ENCODE measurements around the gene MAGEC3. TPM values are rescaled to one million over a fixed set of nuclear protein-coding genes. Genes with fewer than 3 reads are reported as not detected.

The MAGEC3 gene
- total RNA-seq, 2 experiments from 2014 or later: not detected

- TF ChIP-seq CTCF (IDR thresholded peaks at IDR 0.05): no peak
- Mint-ChIP-seq H3K27me3 (no peaks in the 10 kb centered on the region), H3K36me3 (ENCODE audit: low read depth) (no peaks in the 10 kb centered on the region), H3K9me3 (peaks cover 5% of the 10 kb centered on the region), H3K4me3 (no peak overlapping the region), H3K4me1 (ENCODE audit: low read depth) (no peaks in the 10 kb centered on the region), H3K27ac (no peak overlapping the region)
- no peak for DNase-seq
- CTCF ChIA-PET: no interaction called here
- POLR2A ChIA-PET: no interaction called here
- ATAC-seq: no peak
- intact Hi-C loops (cut with micrococcal nuclease): no loop called here
These were observed 86.2 kb downstream of the MAGEC3 start for GRCh38 chrX:141924293-141924692.

- no peak for ATAC-seq
- H3K4me3 Mint-ChIP-seq: no peak overlapping the region
- no peaks in the 10 kb centered on the region for H3K4me1 Mint-ChIP-seq (ENCODE audit: low read depth)
- POLR2A ChIA-PET: no interaction called here
- no peak overlapping the region for H3K27ac Mint-ChIP-seq
- TF ChIP-seq CTCF (IDR thresholded peaks at IDR 0.05): no peak
- no peaks in the 10 kb centered on the region for H3K27me3 Mint-ChIP-seq
- intact Hi-C loops (cut with micrococcal nuclease): no loop called here
- H3K9me3 Mint-ChIP-seq: peaks cover 4% of the 10 kb centered on the region
- no peaks in the 10 kb centered on the region for H3K36me3 Mint-ChIP-seq (ENCODE audit: low read depth)
- no peak for DNase-seq
- CTCF ChIA-PET: no interaction called here
These were observed 90.3 kb downstream of the MAGEC3 start for GRCh38 chrX:141928432-141928831.

- ChIA-PET CTCF (no interaction called here), POLR2A (no interaction called here)
- Mint-ChIP-seq H3K27ac (no peak overlapping the region), H3K36me3 (ENCODE audit: low read depth) (no peaks in the 10 kb centered on the region), H3K9me3 (peaks cover 1% of the 10 kb centered on the region), H3K4me1 (ENCODE audit: low read depth) (no peaks in the 10 kb centered on the region), H3K27me3 (no peaks in the 10 kb centered on the region), H3K4me3 (no peak overlapping the region)
- TF ChIP-seq CTCF (IDR thresholded peaks at IDR 0.05): no peak
- intact Hi-C loops (cut with micrococcal nuclease): no loop called here
- ATAC-seq (no peak), DNase-seq (no peak)
These were observed 96.0 kb downstream of the MAGEC3 start for GRCh38 chrX:141934059-141934641.

- CTCF ChIA-PET: no interaction called here
- intact Hi-C loops (cut with micrococcal nuclease): no loop called here
- ATAC-seq: no peak
- POLR2A ChIA-PET: no interaction called here
- no peak for TF ChIP-seq CTCF (IDR thresholded peaks at IDR 0.05)
- Mint-ChIP-seq H3K9me3 (peaks cover 2% of the 10 kb centered on the region), H3K27ac (no peak overlapping the region), H3K4me3 (no peak overlapping the region), H3K36me3 (ENCODE audit: low read depth) (no peaks in the 10 kb centered on the region), H3K4me1 (ENCODE audit: low read depth) (no peaks in the 10 kb centered on the region), H3K27me3 (no peaks in the 10 kb centered on the region)
- DNase-seq: no peak
These were observed 97.5 kb downstream of the MAGEC3 start for GRCh38 chrX:141935645-141936044.

GRCh38 chrX:141936080-141936479 lies 98.0 kb downstream of the MAGEC3 start:
- TF ChIP-seq CTCF (IDR thresholded peaks at IDR 0.05): no peak
- intact Hi-C loops (cut with micrococcal nuclease): no loop called here
- Mint-ChIP-seq H3K4me1 (ENCODE audit: low read depth) (no peaks in the 10 kb centered on the region), H3K36me3 (ENCODE audit: low read depth) (no peaks in the 10 kb centered on the region), H3K27ac (no peak overlapping the region), H3K27me3 (no peaks in the 10 kb centered on the region), H3K4me3 (no peak overlapping the region), H3K9me3 (peaks cover 2% of the 10 kb centered on the region)
- POLR2A ChIA-PET: no interaction called here
- CTCF ChIA-PET: no interaction called here
- DNase-seq (no peak), ATAC-seq (no peak)

All from activated CD8-positive, alpha-beta T cell treated with anti-CD3 and anti-CD28 coated beads for 36 hours (primary cell).